A549 (cell line): Measurements from ENCODE around the gene NDC80. TPM values are rescaled to one million over a fixed set of nuclear protein-coding genes. Genes with fewer than 3 reads are reported as not detected.

Source experiments
- ATAC-seq, 2 experiments: fragments of 200-7000 bp in 1 of 2; fragments of >200 bp in 1 of 2; cut with Nextera tagmentation in 1 of 2; cut with Tn5 transposase in 1 of 2; 3 replicates each; pipeline versions ENCODE4 v1.8.0 to v1.9.1; 2018 to 2020; ENCODE audit warnings: mild to moderate bottlenecking in 1 of 2, moderate library complexity in 1 of 2
- CTCF ChIA-PET: fragments of 300-600 bp; sonication (Branson Sonifier 250); formaldehyde crosslinking; extraction: SDS; loops from one replicate; lab custom pipeline; 2021; ENCODE audit warnings: antibody characterized with exemption, inconsistent platforms; lab: Yijun Ruan, JAX
- POLR2A ChIA-PET: fragments of 350-600 bp; formaldehyde crosslinking; extraction: SDS; loops from one replicate; lab custom pipeline; 2021; ENCODE audit warnings: antibody characterized with exemption, inconsistent platforms; lab: Yijun Ruan, JAX
- DNase-seq, 2 experiments: peaks; one replicate each; pipeline versions ENCODE4 v3.0.0 to v3.0.0-alpha.2; 2011 to 2016; ENCODE audit warnings: low read depth in 1 of 2, low spot score in 1 of 2
- FAIRE-seq: peaks from 2 replicates; lab custom pipeline; 2011; peaks lifted over from hg19 to GRCh38; lab: Jason Lieb, UNC
- H3K27ac ChIP-seq, 2 experiments: fragments of >200 bp; sonication (Bioruptor Twin); formaldehyde crosslinking; 3 replicates each; pipeline ENCODE4 v1.5.1; 2016 to 2017
- H3K4me1 ChIP-seq: fragments of >200 bp; sonication (Bioruptor Twin); formaldehyde crosslinking; 3 replicates; pipeline ENCODE4 v1.6.1; 2016
- H3K4me2 ChIP-seq: fragments of >200 bp; sonication (Bioruptor Twin); formaldehyde crosslinking; 3 replicates; pipeline ENCODE4 v1.6.1; 2016
- H3K4me3 ChIP-seq: fragments of >200 bp; sonication (Bioruptor Twin); formaldehyde crosslinking; 3 replicates; pipeline ENCODE4 v1.5.1; 2016
- H3K9me3 ChIP-seq: fragments of >200 bp; sonication (Bioruptor Twin); formaldehyde crosslinking; 3 replicates; pipeline ENCODE4 v1.6.1; 2016
- CBX2 ChIP-seq: fragments of 200-600 bp; sonication (generic); IDR thresholded peaks from 2 replicates; pipeline ENCODE4 v1.6.1; 2016; ENCODE audit warnings: low read depth, mild to moderate bottlenecking, borderline replicate concordance
- CTCF ChIP-seq: fragments of >200 bp; sonication (Bioruptor Twin); formaldehyde crosslinking; IDR thresholded peaks from 3 replicates; pipeline ENCODE4 v1.5.1; 2016
- EHF ChIP-seq: fragments of 250-450 bp; sonication (Bioruptor Pico); IDR thresholded peaks from 2 replicates; pipeline ENCODE4 v1.5.0; 2020; ENCODE audit warnings: mild to moderate bottlenecking
- EP300 ChIP-seq, 2 experiments: fragments of >200 bp; sonication (Bioruptor Twin); formaldehyde crosslinking; IDR thresholded peaks; 2 replicates in 1 of 2; 3 replicates in 1 of 2; pipeline ENCODE4 v1.6.1; 2016 to 2017
- ESRRA ChIP-seq: fragments of 150-350 bp; IDR thresholded peaks from 2 replicates; pipeline ENCODE4 v1.6.1; 2014; ENCODE audit warnings: mild to moderate bottlenecking, low read length, borderline replicate concordance
- HES2 ChIP-seq: fragments of >200 bp; sonication (Bioruptor Twin); formaldehyde crosslinking; IDR thresholded peaks from 2 replicates; pipeline ENCODE4 v1.6.1; 2016
- HEYL ChIP-seq: fragments of 250-450 bp; sonication (Bioruptor Pico); IDR thresholded peaks from 2 replicates; pipeline ENCODE4 v1.8.0; 2021; ENCODE audit warnings: mild to moderate bottlenecking, moderate library complexity
- JUN ChIP-seq, 2 experiments: fragments of >200 bp; sonication (Bioruptor Twin); formaldehyde crosslinking; IDR thresholded peaks; 2 replicates in 1 of 2; 3 replicates in 1 of 2; pipeline ENCODE4 v1.6.1; 2016 to 2017
- JUNB ChIP-seq: fragments of >200 bp; sonication (Bioruptor Twin); formaldehyde crosslinking; IDR thresholded peaks from 2 replicates; pipeline ENCODE4 v1.6.1; 2016
- KDM5A ChIP-seq: fragments of 200-600 bp; sonication (generic); IDR thresholded peaks from 2 replicates; pipeline ENCODE4 v1.6.1; 2016; ENCODE audit warnings: antibody characterized with exemption, mild to moderate bottlenecking
- MAZ ChIP-seq: fragments of 150-350 bp; IDR thresholded peaks from 2 replicates; pipeline ENCODE4 v1.6.1; 2014; ENCODE audit warnings: antibody characterized with exemption, low read depth, low read length, borderline replicate concordance
- MYC ChIP-seq: IDR thresholded peaks from 2 replicates; pipeline ENCODE4 v1.6.1; 2012; ENCODE audit warnings: mild to moderate bottlenecking, inconsistent platforms, low read length, improper control_type of control experiment, borderline replicate concordance
- RARB ChIP-seq: fragments of 250-450 bp; sonication (Bioruptor Pico); IDR thresholded peaks from 2 replicates; pipeline ENCODE4 v1.8.0; 2021; ENCODE audit warnings: mild to moderate bottlenecking, moderate library complexity
- RCOR1 ChIP-seq: fragments of 150-350 bp; IDR thresholded peaks from 2 replicates; pipeline ENCODE4 v1.6.1; 2014; ENCODE audit warnings: antibody characterized with exemption, low read length, low read depth
- SREBF2 ChIP-seq: fragments of 450-650 bp; IDR thresholded peaks from 2 replicates; pipeline ENCODE4 v1.6.1; 2014; ENCODE audit warnings: mild to moderate bottlenecking, moderate library complexity
- TP53 ChIP-seq: fragments of 250-450 bp; sonication (Bioruptor Pico); IDR thresholded peaks from 2 replicates; pipeline ENCODE4 v1.5.0; 2021; ENCODE audit warnings: mild to moderate bottlenecking, moderate library complexity
- USF2 ChIP-seq: fragments of 450-650 bp; IDR thresholded peaks from 2 replicates; pipeline ENCODE4 v1.6.1; 2014; ENCODE audit warnings: antibody characterized with exemption
- ZNF302 ChIP-seq: fragments of 250-450 bp; sonication (Bioruptor Pico); IDR thresholded peaks from 2 replicates; pipeline ENCODE4 v1.9.0; 2021; ENCODE audit warnings: inconsistent platforms, mild to moderate bottlenecking, moderate library complexity
- WGBS: methylation state at CpG from one replicate; pipeline ENCODE4 v1.1.6; 2017; ENCODE audit errors: missing lambda C conversion rate; 5-methylcytosine and 5-hydroxymethylcytosine counted together
- polyA plus RNA-seq, 4 experiments: library from polyadenylated mRNA; depleted of rRNA in 3 of 4; stranded (reverse); fragments of >200 nt; fragmentation: RNase III in 1 of 4; extraction: RNeasy Plus Mini Kit Qiagen cat#74134 plus additional on column Dnase treatment in 1 of 4; gene quantifications; 2 replicates in 3 of 4; 3 replicates in 1 of 4; pipeline ENCODE4 v1.2.3, GENCODE V29; 2011 to 2017

NDC80 gene
- polyA plus RNA-seq, 2 of the 4 experiments (the other 2 are of a cell fraction), result 11.1 to 20.2 TPM

- TF ChIP-seq CTCF, result no peak
- TF ChIP-seq TP53 (CRISPR knock-in tag), result no peak
- TF ChIP-seq HES2, result no peak
- no peak for TF ChIP-seq JUN (IDR thresholded peaks at IDR 0.05)
- TF ChIP-seq RCOR1, result no peak
- no peak for TF ChIP-seq HEYL (CRISPR knock-in tag)
- TF ChIP-seq RARB, result no peak
- no peak for TF ChIP-seq MAZ
These were observed 3.2 kb upstream of the NDC80 start (continued) for GRCh38 chr18:2568129-2568528.

GRCh38 chr18:2568605-2569004 lies 2.8 kb upstream of the NDC80 start:
- CTCF ChIA-PET, result no interaction called here
- Histone ChIP-seq H3K4me2 (no peak overlapping the region), H3K4me1 (peaks cover 17% of the 10 kb centered on the region), H3K9me3 (no peaks in the 10 kb centered on the region), H3K27ac (no peak overlapping the region), H3K4me3 (no peak overlapping the region)
- no peak for FAIRE-seq
- no peak for ATAC-seq
- POLR2A ChIA-PET, result no interaction called here
- 88% methylated on average over 3 of the region's 3 CpGs for WGBS
- TF ChIP-seq EHF (no peak), ESRRA (no peak), CBX2 (no peak)
- DNase-seq, result no peak

- FAIRE-seq (no peak), ATAC-seq (no peak), DNase-seq (no peak)
- no peaks in the 10 kb centered on the region for H3K9me3 ChIP-seq
- H3K4me2 ChIP-seq, result peak overlapping the region; percentile 70
- no peak for TF ChIP-seq USF2
- no peak for TF ChIP-seq SREBF2
- H3K27ac ChIP-seq, result peak overlapping the region in 1 of 2 experiments; percentile 94; a peak in 4 of 6 replicates
- POLR2A ChIA-PET, result no interaction called here
- H3K4me1 ChIP-seq, result peaks cover 19% of the 10 kb centered on the region
- peak overlapping the region; percentile 85; the same call in 2 of the 3 replicates for H3K4me3 ChIP-seq
- CTCF ChIA-PET, result no interaction called here
- WGBS, result 90% methylated on average over 10 of the region's 10 CpGs
These were observed 1.8 kb upstream of the NDC80 start for GRCh38 chr18:2569338-2570207.

- ATAC-seq, result peak; percentile 85 to 89
- peaks cover 19% of the 10 kb centered on the region for H3K4me1 ChIP-seq
- no peak for TF ChIP-seq MYC
- TF ChIP-seq JUNB, result no peak
- TF ChIP-seq EP300 (IDR thresholded peaks at IDR 0.05), result no peak
- no peak for TF ChIP-seq RCOR1
- no peak for TF ChIP-seq KDM5A
- no peak for TF ChIP-seq ZNF302 (CRISPR knock-in tag)
- TF ChIP-seq JUN (IDR thresholded peaks at IDR 0.05), result no peak
- ChIA-PET CTCF (interaction anchor here (0.5 to 1.2 kb wide), 2 partner anchors 85 to 197 kb away, joined by 3 read pairs; partner anchors contain the start of gene SMCHD1), POLR2A (interaction anchor here (1.1 kb wide), 1 partner anchor 84 kb away, joined by 4 read pairs; no protein-coding TSS in a partner anchor)
- H3K4me3 ChIP-seq, result peak overlapping the region; percentile 85
- 0% methylated on average over 10 of the region's 16 CpGs for WGBS
- DNase-seq, result peak; percentile 63 to 64
- FAIRE-seq, result no peak
- no peaks in the 10 kb centered on the region for H3K9me3 ChIP-seq
- peak overlapping the region; percentile 70 for H3K4me2 ChIP-seq
- peak overlapping the region; percentile 94 to 96 for H3K27ac ChIP-seq
These were observed 571 bp upstream of the NDC80 start for GRCh38 chr18:2570772-2571199.
